Astrocyte (in vitro differentiated cells and primary cell): ENCODE measurements around the gene FBN1. TPM values are rescaled to one million over a fixed set of nuclear protein-coding genes. Genes with fewer than 3 reads are reported as not detected.

Source experiments
- DNase-seq: peaks from one replicate; pipeline ENCODE4 v3.0.0-alpha.2; 2010; ENCODE audit warnings: low read depth
- FAIRE-seq: peaks from 2 replicates; lab custom pipeline; 2011; peaks lifted over from hg19 to GRCh38; lab: Jason Lieb, UNC
- H2AFZ ChIP-seq: 2 replicates; pipeline ENCODE4 v1.6.0; 2012; ENCODE audit warnings: low read depth, low read length, inconsistent platforms
- H3K27ac ChIP-seq: 2 replicates; pipeline ENCODE4 v1.5.1; 2011; ENCODE audit warnings: low read depth, low read length, inconsistent platforms
- H3K27me3 ChIP-seq: 2 replicates; pipeline ENCODE4 v1.6.0; 2011; ENCODE audit warnings: low read length, inconsistent platforms; ENCODE audit not compliant: insufficient read depth
- H3K36me3 ChIP-seq: 2 replicates; pipeline ENCODE4 v1.5.1; 2011; ENCODE audit warnings: low read length, inconsistent platforms; ENCODE audit not compliant: insufficient read depth
- H3K4me1 ChIP-seq: 2 replicates; pipeline ENCODE4 v1.5.1; 2011; ENCODE audit warnings: low read length, inconsistent platforms; ENCODE audit not compliant: insufficient read depth
- H3K4me2 ChIP-seq: 2 replicates; pipeline ENCODE4 v1.6.0; 2012; ENCODE audit warnings: low read length, inconsistent platforms
- H3K4me3 ChIP-seq: 2 replicates; pipeline ENCODE4 v1.5.1; 2011; ENCODE audit warnings: low read depth, mild to moderate bottlenecking, low read length, inconsistent platforms; ENCODE audit not compliant: insufficient read depth
- H3K79me2 ChIP-seq: 2 replicates; pipeline ENCODE4 v1.6.0; 2012; ENCODE audit warnings: mild to moderate bottlenecking, low read length, inconsistent platforms; ENCODE audit not compliant: insufficient read depth
- H3K9ac ChIP-seq: 2 replicates; pipeline ENCODE4 v1.6.0; 2012; ENCODE audit warnings: mild to moderate bottlenecking, low read length, inconsistent platforms
- H3K9me3 ChIP-seq: 2 replicates; pipeline ENCODE4 v1.5.1; 2012; ENCODE audit warnings: low read depth, mild to moderate bottlenecking, low read length, inconsistent platforms; ENCODE audit not compliant: insufficient read depth
- H4K20me1 ChIP-seq: 2 replicates; pipeline ENCODE4 v1.6.0; 2012; ENCODE audit warnings: low read length, inconsistent platforms; ENCODE audit not compliant: insufficient read depth
- H3K27ac Mint-ChIP-seq: one replicate; pipeline ENCODE4 v1.8.0; 2021; ENCODE audit warnings: mild to moderate bottlenecking, mixed read lengths; ENCODE audit not compliant: unreplicated experiment
- H3K27me3 Mint-ChIP-seq: one replicate; pipeline ENCODE4 v1.8.0; 2021; ENCODE audit warnings: low read depth, mixed read lengths; ENCODE audit not compliant: unreplicated experiment
- H3K36me3 Mint-ChIP-seq: one replicate; pipeline ENCODE4 v1.8.0; 2021; ENCODE audit warnings: low read depth, mixed read lengths; ENCODE audit not compliant: unreplicated experiment
- H3K4me1 Mint-ChIP-seq: one replicate; pipeline ENCODE4 v1.8.0; 2021; ENCODE audit warnings: low read depth, mixed read lengths; ENCODE audit not compliant: unreplicated experiment
- H3K4me3 Mint-ChIP-seq: one replicate; pipeline ENCODE4 v1.8.0; 2021; ENCODE audit warnings: mild to moderate bottlenecking, moderate library complexity, mixed read lengths; ENCODE audit not compliant: unreplicated experiment
- H3K9me3 Mint-ChIP-seq: one replicate; pipeline ENCODE4 v1.8.0; 2021; ENCODE audit warnings: mild to moderate bottlenecking, mixed read lengths; ENCODE audit not compliant: unreplicated experiment
- CTCF ChIP-seq: IDR thresholded peaks from 2 replicates; pipeline ENCODE4 v1.5.1; 2011; ENCODE audit warnings: low read depth, mild to moderate bottlenecking, inconsistent platforms, low read length, moderate library complexity; ENCODE audit not compliant: insufficient read depth
- EZH2 ChIP-seq: IDR thresholded peaks from 2 replicates; pipeline ENCODE4 v1.6.1; 2012; ENCODE audit warnings: mild to moderate bottlenecking, low read length, inconsistent platforms; ENCODE audit not compliant: insufficient read depth
- total RNA-seq: library from RNA; stranded (reverse); gene quantifications from 2 replicates; pipeline ENCODE4 v1.2.1, GENCODE V29; 2021

The FBN1 gene
- total RNA-seq, 1 donor from 2014 or later: 210 TPM

DNA sequence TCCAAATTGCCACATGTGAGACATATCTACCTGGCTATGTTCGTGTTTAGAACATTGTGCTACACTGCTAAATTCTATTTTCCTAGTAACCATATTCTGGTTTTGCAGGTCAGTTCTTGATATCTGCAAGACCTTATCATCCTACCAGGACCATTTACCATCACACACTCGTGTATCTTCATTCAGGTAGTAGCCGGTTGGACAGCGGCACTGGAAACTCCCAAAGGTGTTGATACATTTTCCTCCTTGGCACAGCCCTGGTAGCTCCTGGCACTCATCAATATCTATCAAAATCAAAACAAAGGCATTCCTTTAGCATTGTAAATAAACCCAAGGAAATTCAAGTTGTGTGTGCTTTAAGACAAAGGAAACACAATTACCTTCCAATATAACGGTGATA, 180.1 kb downstream of the FBN1 start:
- Histone ChIP-seq H3K27ac (no peak overlapping the region), H3K4me1 (peaks cover 8% of the 10 kb centered on the region), H3K9ac (no peak overlapping the region), H3K9me3 (no peaks in the 10 kb centered on the region), H3K36me3 (peaks cover 84% of the 10 kb centered on the region), H3K4me3 (no peak overlapping the region), H2AFZ (no peak overlapping the region), H3K27me3 (no peaks in the 10 kb centered on the region), H3K4me2 (no peak overlapping the region), H3K79me2 (no peaks in the 10 kb centered on the region), H4K20me1 (peaks cover 13% of the 10 kb centered on the region)
- H3K27me3 Mint-ChIP-seq: no peaks in the 10 kb centered on the region
- H3K4me3 Mint-ChIP-seq: no peak overlapping the region
- peaks cover 14% of the 10 kb centered on the region for H3K4me1 Mint-ChIP-seq
- peaks cover 1% of the 10 kb centered on the region for H3K9me3 Mint-ChIP-seq
- TF ChIP-seq EZH2 (no peak), CTCF (no peak)
- no peak overlapping the region for H3K27ac Mint-ChIP-seq
- FAIRE-seq (no peak), DNase-seq (no peak)
- peaks cover 66% of the 10 kb centered on the region for H3K36me3 Mint-ChIP-seq

DNA sequence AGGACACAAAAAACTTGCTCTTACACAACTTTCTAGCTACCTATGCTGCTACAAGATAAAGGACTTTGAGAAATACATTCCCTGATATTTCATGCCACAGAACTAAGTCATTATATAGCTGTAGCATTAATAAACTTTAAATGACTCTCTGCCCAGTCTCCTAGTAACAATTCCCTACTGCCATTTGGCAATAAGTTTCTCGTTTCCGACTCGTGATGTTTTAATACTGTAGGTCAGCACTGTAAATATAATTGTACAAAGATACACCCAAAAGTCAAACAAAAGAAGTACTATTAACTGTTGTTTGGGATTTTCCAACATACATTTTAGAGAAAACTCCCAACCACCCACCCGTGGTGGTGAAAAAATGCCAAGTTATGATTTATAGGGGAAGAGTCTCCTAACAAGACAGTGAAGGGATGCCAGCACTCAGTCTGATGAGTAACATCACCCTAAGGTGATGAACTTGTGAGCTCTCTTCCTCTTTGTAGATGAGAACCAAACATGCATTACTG, 182.1 kb downstream of the FBN1 start:
- peaks cover 12% of the 10 kb centered on the region for H3K4me1 ChIP-seq
- Mint-ChIP-seq H3K36me3 (peaks cover 64% of the 10 kb centered on the region), H3K27me3 (no peaks in the 10 kb centered on the region), H3K4me3 (no peak overlapping the region), H3K9me3 (no peaks in the 10 kb centered on the region), H3K4me1 (no peaks in the 10 kb centered on the region), H3K27ac (no peak overlapping the region)
- no peak overlapping the region for H3K4me3 ChIP-seq
- no peak overlapping the region for H3K27ac ChIP-seq
- no peaks in the 10 kb centered on the region for H3K9me3 ChIP-seq
- DNase-seq (no peak), FAIRE-seq (peak; percentile 71)
- no peak overlapping the region for H2AFZ ChIP-seq
- no peak overlapping the region for H3K4me2 ChIP-seq
- peaks cover 84% of the 10 kb centered on the region for H3K36me3 ChIP-seq
- no peak overlapping the region for H3K9ac ChIP-seq
- H3K27me3 ChIP-seq: no peaks in the 10 kb centered on the region
- no peaks in the 10 kb centered on the region for H3K79me2 ChIP-seq
- TF ChIP-seq EZH2: no peak
- TF ChIP-seq CTCF: no peak
- peaks cover 7% of the 10 kb centered on the region for H4K20me1 ChIP-seq

DNA sequence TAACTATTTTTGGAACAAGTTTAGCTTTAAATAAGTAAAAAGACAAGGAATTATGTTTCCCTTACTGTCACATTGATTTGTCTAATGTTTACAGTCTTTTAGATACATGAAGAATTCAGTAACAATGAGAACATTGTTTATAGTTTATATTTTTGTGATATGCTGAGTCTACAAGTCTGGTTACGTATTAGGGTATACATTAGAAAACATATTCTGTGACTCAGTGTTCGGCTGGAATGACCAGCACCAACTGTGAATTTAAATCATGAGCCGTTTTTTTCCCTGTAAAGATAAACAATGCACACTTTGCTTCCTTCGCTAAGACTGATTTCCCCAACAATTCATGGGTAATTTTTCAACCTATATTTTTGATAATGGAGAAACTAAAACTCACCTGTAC, 182.8 kb downstream of the FBN1 start:
- Mint-ChIP-seq H3K4me3 (no peak overlapping the region), H3K9me3 (no peaks in the 10 kb centered on the region), H3K27me3 (no peaks in the 10 kb centered on the region), H3K4me1 (no peaks in the 10 kb centered on the region), H3K36me3 (peaks cover 61% of the 10 kb centered on the region), H3K27ac (no peak overlapping the region)
- Histone ChIP-seq H3K9me3 (no peaks in the 10 kb centered on the region), H3K4me3 (no peak overlapping the region), H3K79me2 (no peaks in the 10 kb centered on the region), H3K4me2 (no peak overlapping the region), H2AFZ (no peak overlapping the region), H3K9ac (no peak overlapping the region), H3K4me1 (peaks cover 12% of the 10 kb centered on the region), H3K27me3 (no peaks in the 10 kb centered on the region), H3K27ac (no peak overlapping the region), H4K20me1 (peaks cover 7% of the 10 kb centered on the region), H3K36me3 (peaks cover 84% of the 10 kb centered on the region)
- no peak for FAIRE-seq
- no peak for DNase-seq
- TF ChIP-seq CTCF (no peak), EZH2 (no peak)
